PFSK-1 (cell line): ENCODE data around the gene WNK3.

Source experiments
- POLR2AphosphoS5 ChIP-seq: IDR thresholded peaks from 2 replicates; pipeline ENCODE4 v1.6.1; 2012; ENCODE audit warnings: low read depth, mild to moderate bottlenecking, control low read depth, low read length, moderate library complexity
- TAF1 ChIP-seq: IDR thresholded peaks from 2 replicates; pipeline ENCODE4 v1.6.1; 2012; ENCODE audit warnings: low read length, control low read depth, borderline replicate concordance; ENCODE audit not compliant: insufficient read depth
- TF ChIP-seq, protein P1 (sequence below), 2 experiments: IDR thresholded peaks; 2 replicates each; pipeline versions ENCODE4 v1.6.1 to v1.8.0; 2011 to 2012; ENCODE audit warnings: low read depth in 2 of 2, low read length in 2 of 2, control low read depth in 1 of 2, inconsistent platforms in 1 of 2, mild to moderate bottlenecking in 1 of 2, moderate library complexity in 1 of 2; ENCODE audit not compliant: insufficient read depth in 1 of 2

DNA sequence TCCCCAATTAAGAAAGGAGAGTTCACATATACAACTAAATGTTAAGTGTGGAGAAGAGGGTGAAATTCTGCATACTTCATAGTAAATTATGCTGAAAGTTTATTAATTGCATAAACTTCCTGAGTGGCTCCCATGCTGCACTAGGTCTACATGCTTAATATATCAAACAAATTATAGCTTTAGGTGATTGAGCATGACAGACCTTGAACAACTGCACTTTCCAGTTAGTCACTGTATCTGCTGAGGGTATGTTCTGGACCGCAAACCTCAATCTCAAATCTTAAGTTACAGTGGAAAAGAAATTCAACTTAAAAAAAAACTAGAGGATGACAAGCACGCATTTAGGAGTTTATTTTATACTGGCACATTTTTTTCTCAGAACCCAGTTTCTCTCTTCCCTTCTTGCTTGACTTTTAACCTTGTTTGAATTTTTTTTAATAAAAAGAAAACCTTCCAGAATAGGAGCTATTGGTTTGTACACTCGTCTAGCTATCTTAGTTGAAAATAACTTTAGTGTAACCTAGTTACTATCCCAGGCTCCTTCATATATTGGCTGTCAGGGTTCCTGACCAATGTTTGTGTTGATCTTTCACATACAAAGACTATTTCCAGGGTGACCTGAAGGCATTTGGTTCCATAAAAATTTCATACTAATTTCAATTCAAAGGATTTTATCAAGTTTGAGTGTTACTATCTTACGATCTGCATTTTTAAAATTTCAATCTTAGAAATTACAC is 164.6 kb downstream of the WNK3 start:
- TF ChIP-seq TAF1 (no peak), POLR2AphosphoS5 (no peak)
- TF ChIP-seq, protein P1, sequence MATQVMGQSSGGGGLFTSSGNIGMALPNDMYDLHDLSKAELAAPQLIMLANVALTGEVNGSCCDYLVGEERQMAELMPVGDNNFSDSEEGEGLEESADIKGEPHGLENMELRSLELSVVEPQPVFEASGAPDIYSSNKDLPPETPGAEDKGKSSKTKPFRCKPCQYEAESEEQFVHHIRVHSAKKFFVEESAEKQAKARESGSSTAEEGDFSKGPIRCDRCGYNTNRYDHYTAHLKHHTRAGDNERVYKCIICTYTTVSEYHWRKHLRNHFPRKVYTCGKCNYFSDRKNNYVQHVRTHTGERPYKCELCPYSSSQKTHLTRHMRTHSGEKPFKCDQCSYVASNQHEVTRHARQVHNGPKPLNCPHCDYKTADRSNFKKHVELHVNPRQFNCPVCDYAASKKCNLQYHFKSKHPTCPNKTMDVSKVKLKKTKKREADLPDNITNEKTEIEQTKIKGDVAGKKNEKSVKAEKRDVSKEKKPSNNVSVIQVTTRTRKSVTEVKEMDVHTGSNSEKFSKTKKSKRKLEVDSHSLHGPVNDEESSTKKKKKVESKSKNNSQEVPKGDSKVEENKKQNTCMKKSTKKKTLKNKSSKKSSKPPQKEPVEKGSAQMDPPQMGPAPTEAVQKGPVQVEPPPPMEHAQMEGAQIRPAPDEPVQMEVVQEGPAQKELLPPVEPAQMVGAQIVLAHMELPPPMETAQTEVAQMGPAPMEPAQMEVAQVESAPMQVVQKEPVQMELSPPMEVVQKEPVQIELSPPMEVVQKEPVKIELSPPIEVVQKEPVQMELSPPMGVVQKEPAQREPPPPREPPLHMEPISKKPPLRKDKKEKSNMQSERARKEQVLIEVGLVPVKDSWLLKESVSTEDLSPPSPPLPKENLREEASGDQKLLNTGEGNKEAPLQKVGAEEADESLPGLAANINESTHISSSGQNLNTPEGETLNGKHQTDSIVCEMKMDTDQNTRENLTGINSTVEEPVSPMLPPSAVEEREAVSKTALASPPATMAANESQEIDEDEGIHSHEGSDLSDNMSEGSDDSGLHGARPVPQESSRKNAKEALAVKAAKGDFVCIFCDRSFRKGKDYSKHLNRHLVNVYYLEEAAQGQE (IDR thresholded peaks at IDR 0.05; ENCODE audit: insufficient read depth in 1 of 2, low read depth in 2 of 2, low read length in 2 of 2) = no peak
